ENCODE results near the gene KCP.

DNA sequence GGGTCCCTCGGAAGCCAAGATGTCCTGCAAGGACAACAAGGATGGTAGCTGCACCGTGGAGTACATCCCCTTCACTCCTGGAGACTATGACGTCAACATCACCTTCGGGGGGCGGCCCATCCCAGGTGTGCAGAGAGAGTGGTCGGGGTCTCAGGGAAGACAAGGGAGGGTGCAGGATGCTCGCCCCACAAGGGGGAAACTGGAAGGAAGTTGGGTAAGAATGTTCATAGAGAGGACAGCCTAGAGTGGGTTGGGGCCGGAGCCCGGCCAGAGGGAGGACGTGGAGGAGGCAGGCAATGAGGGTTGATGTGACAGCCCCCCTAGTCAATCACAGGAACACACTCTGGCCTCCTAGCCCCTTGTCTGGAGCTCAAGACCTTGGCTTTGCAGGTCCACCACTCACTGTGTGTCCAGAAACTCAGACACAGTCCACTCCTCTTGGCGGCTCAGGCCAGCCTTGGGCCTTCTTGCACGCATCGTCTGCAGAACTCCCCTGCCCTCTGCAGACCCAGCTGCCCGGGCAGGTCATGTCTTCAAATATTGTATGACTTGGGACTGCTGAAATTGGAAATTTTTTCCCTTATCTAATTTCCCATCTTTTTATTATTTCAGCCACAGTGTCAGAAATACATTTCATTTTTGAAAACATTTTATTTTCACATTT, 63.6 kb downstream of the KCP start:
- TF ChIP-seq POLR2AphosphoS5 (IDR thresholded peaks at IDR 0.05; ENCODE audit: borderline replicate concordance, low read depth, low read length) (no peak), EZH2 (IDR thresholded peaks at IDR 0.05) (no peak)
